Vagina (tissue), 2 donors: Measurements from ENCODE around the gene UBAP1L. TPM values are rescaled to one million over a fixed set of nuclear protein-coding genes. Genes with fewer than 3 reads are reported as not detected.

Experiments
- DNase-seq, 2 donors: peaks; one replicate each; pipeline ENCODE4 v3.0.0-alpha.2; 2017; ENCODE audit errors: extremely low spot score in 2 of 2
- H3K27ac ChIP-seq: fragments of 200-600 bp; sonication (generic); one replicate; pipeline ENCODE4 v1.5.1; 2019
- H3K27me3 ChIP-seq: fragments of 200-600 bp; sonication (generic); one replicate; pipeline ENCODE4 v1.5.1; 2019
- H3K36me3 ChIP-seq, 2 donors: fragments of 200-600 bp; sonication (generic); one replicate each; pipeline ENCODE4 v1.5.1; 2017 to 2019
- H3K4me1 ChIP-seq: fragments of 200-600 bp; sonication (generic); one replicate; pipeline ENCODE4 v1.5.1; 2019
- H3K4me3 ChIP-seq, 2 donors: fragments of 200-600 bp; sonication (generic); 1 replicate in 1 of 2; 2 replicates in 1 of 2; pipeline ENCODE4 v1.5.1; 2016 to 2019
- H3K9me3 ChIP-seq: fragments of 200-600 bp; sonication (generic); one replicate; pipeline ENCODE4 v1.5.1; 2019
- CTCF ChIP-seq, 3 experiments: fragments of 450-650 bp in 2 of 3; fragments of 200-600 bp in 1 of 3; sonication (generic) in 1 of 3; IDR thresholded peaks; one replicate each; pipeline ENCODE4 v1.5.1; 2017 to 2019; ENCODE audit warnings: antibody characterized with exemption in 3 of 3, mild to moderate bottlenecking in 2 of 3, moderate library complexity in 2 of 3
- POLR2A ChIP-seq, 2 donors: fragments of 450-650 bp; IDR thresholded peaks; one replicate each; pipeline ENCODE4 v1.6.1; 2017; ENCODE audit warnings: antibody characterized with exemption in 2 of 2, mild to moderate bottlenecking in 2 of 2, moderate library complexity in 2 of 2
- POLR2AphosphoS5 ChIP-seq, 2 donors: sonication (generic); formaldehyde crosslinking; IDR thresholded peaks; one replicate each; pipeline ENCODE4 v1.9.0; 2017; ENCODE audit warnings: antibody characterized with exemption in 2 of 2, mild to moderate bottlenecking in 2 of 2, low read depth in 1 of 2; ENCODE audit not compliant: insufficient read depth in 1 of 2
- intact Hi-C: fragments of 100-400 bp; cut with DNase I; formaldehyde crosslinking; loops from one replicate; pipeline ENCODE4 v1.15.1; 2023
- total RNA-seq: library from RNA; depleted of rRNA; stranded (reverse); fragments of >200 nt; gene quantifications from one replicate; pipeline ENCODE4 v1.2.3, GENCODE V29; 2016

The UBAP1L gene
- total RNA-seq, 1 donor from 2014 or later: 5.4 TPM

- no peak overlapping the region for H3K4me3 ChIP-seq
- no peak overlapping the region for H3K27ac ChIP-seq
- H3K36me3 ChIP-seq: peaks cover 0 to 37% of the 10 kb centered on the region in 2 donors
- no peaks in the 10 kb centered on the region for H3K27me3 ChIP-seq
- no peak for DNase-seq
- no peaks in the 10 kb centered on the region for H3K9me3 ChIP-seq
- intact Hi-C loops: no loop called here
- TF ChIP-seq POLR2A (IDR thresholded peaks at IDR 0.05): no peak
- no peak for TF ChIP-seq CTCF (IDR thresholded peaks at IDR 0.05)
- TF ChIP-seq POLR2AphosphoS5 (IDR thresholded peaks at IDR 0.05; ENCODE audit: insufficient read depth in 1 of 2, low read depth in 1 of 2): no peak
- no peaks in the 10 kb centered on the region for H3K4me1 ChIP-seq
These were observed 4.2 kb downstream of the UBAP1L start for GRCh38 chr15:65110676-65111292.

GRCh38 chr15:65106011-65106590 lies 8.9 kb downstream of the UBAP1L start:
- Histone ChIP-seq H3K9me3 (no peaks in the 10 kb centered on the region), H3K4me3 (no peak overlapping the region), H3K4me1 (peaks cover 8% of the 10 kb centered on the region), H3K36me3 (peaks cover 0 to 18% of the 10 kb centered on the region in 2 donors), H3K27ac (no peak overlapping the region), H3K27me3 (no peaks in the 10 kb centered on the region)
- intact Hi-C loops: no loop called here
- TF ChIP-seq POLR2A (IDR thresholded peaks at IDR 0.05): no peak
- TF ChIP-seq POLR2AphosphoS5 (IDR thresholded peaks at IDR 0.05; ENCODE audit: insufficient read depth in 1 of 2, low read depth in 1 of 2): no peak
- TF ChIP-seq CTCF (IDR thresholded peaks at IDR 0.05): no peak
- no peak for DNase-seq

GRCh38 chr15:65105038-65105437 lies 10.0 kb downstream of the UBAP1L start:
- H3K27ac ChIP-seq: no peak overlapping the region
- DNase-seq: no peak
- H3K27me3 ChIP-seq: no peaks in the 10 kb centered on the region
- no peaks in the 10 kb centered on the region for H3K9me3 ChIP-seq
- peaks cover 0 to 18% of the 10 kb centered on the region in 2 donors for H3K36me3 ChIP-seq
- H3K4me1 ChIP-seq: peaks cover 15% of the 10 kb centered on the region
- TF ChIP-seq POLR2A (IDR thresholded peaks at IDR 0.05) (no peak), CTCF (IDR thresholded peaks at IDR 0.05) (no peak), POLR2AphosphoS5 (IDR thresholded peaks at IDR 0.05; ENCODE audit: insufficient read depth in 1 of 2, low read depth in 1 of 2) (no peak)
- intact Hi-C loops: no loop called here
- no peak overlapping the region for H3K4me3 ChIP-seq

- no peak for TF ChIP-seq CTCF (IDR thresholded peaks at IDR 0.05)
- TF ChIP-seq POLR2A (IDR thresholded peaks at IDR 0.05): no peak
- TF ChIP-seq POLR2AphosphoS5 (IDR thresholded peaks at IDR 0.05; ENCODE audit: insufficient read depth in 1 of 2, low read depth in 1 of 2): no peak
- Histone ChIP-seq H3K36me3 (peaks cover 0 to 30% of the 10 kb centered on the region in 2 donors), H3K27me3 (no peaks in the 10 kb centered on the region), H3K27ac (no peak overlapping the region), H3K4me1 (peaks cover 15% of the 10 kb centered on the region), H3K4me3 (no peak overlapping the region), H3K9me3 (no peaks in the 10 kb centered on the region)
- no peak for DNase-seq
- intact Hi-C loops: no loop called here
These were observed 12.1 kb downstream of the UBAP1L start for GRCh38 chr15:65102912-65103311.
